Stimulated activated CD8-positive, alpha-beta memory T cell treated with anti-CD3 and anti-CD28 coated beads, Interleukin-7, amount 100 ng/mL, for 24 hours (primary cell): Measurements from ENCODE around the gene CYP2W1.

ENCODE experiments used
- DNase-seq: peaks from one replicate; pipeline ENCODE4 v3.0.0-alpha.2; 2020; ENCODE audit warnings: low read depth

CYP2W1 gene

GRCh38 chr7:966291-967069 is 16.5 kb upstream of the CYP2W1 start:
- no peak for DNase-seq

- no peak for DNase-seq
Measured at GRCh38 chr7:967361-968082, 15.5 kb upstream of the CYP2W1 start.

- DNase-seq: no peak
Measured at GRCh38 chr7:968205-969105, 14.5 kb upstream of the CYP2W1 start.

GRCh38 chr7:969403-969802 is 13.6 kb upstream of the CYP2W1 start:
- no peak for DNase-seq

- no peak for DNase-seq
Measured at GRCh38 chr7:970744-971143, 12.2 kb upstream of the CYP2W1 start.

GRCh38 chr7:972110-972509 is 10.9 kb upstream of the CYP2W1 start:
- DNase-seq: no peak

GRCh38 chr7:972676-973309 is 10.2 kb upstream of the CYP2W1 start:
- no peak for DNase-seq

- DNase-seq: no peak
Measured at GRCh38 chr7:973312-973711, 9.7 kb upstream of the CYP2W1 start.

GRCh38 chr7:974172-974571 is 8.8 kb upstream of the CYP2W1 start:
- DNase-seq: no peak

- peak; percentile 80 for DNase-seq
Measured at GRCh38 chr7:974820-975681, 7.9 kb upstream of the CYP2W1 start, which contains the start of gene COX19. Gene COX19 (minus strand): TSS chr7:975549. CDS start chr7:975509, 40 bp downstream.

GRCh38 chr7:975702-976473 is 7.1 kb upstream of the CYP2W1 start:
- no peak for DNase-seq

- DNase-seq: no peak
Measured at GRCh38 chr7:976901-977325, 6.1 kb upstream of the CYP2W1 start.

GRCh38 chr7:977326-978048 is 5.5 kb upstream of the CYP2W1 start:
- DNase-seq: no peak

GRCh38 chr7:978049-978346 is 5.0 kb upstream of the CYP2W1 start:
- DNase-seq: no peak

- DNase-seq: no peak
Measured at GRCh38 chr7:978416-979091, 4.4 kb upstream of the CYP2W1 start.

GRCh38 chr7:979151-979550 is 3.8 kb upstream of the CYP2W1 start:
- DNase-seq: no peak

- DNase-seq: no peak
Measured at GRCh38 chr7:979886-980571, 3.0 kb upstream of the CYP2W1 start.

- DNase-seq: no peak
Measured at GRCh38 chr7:981793-982510, 1.0 kb upstream of the CYP2W1 start.
